GDM1 (cell line): ENCODE data around the gene YTHDC2.

ENCODE experiments used
- DNase-seq: peaks from one replicate; lab custom pipeline; 2025; lab: John Stamatoyannopoulos, UW

YTHDC2 gene

DNA sequence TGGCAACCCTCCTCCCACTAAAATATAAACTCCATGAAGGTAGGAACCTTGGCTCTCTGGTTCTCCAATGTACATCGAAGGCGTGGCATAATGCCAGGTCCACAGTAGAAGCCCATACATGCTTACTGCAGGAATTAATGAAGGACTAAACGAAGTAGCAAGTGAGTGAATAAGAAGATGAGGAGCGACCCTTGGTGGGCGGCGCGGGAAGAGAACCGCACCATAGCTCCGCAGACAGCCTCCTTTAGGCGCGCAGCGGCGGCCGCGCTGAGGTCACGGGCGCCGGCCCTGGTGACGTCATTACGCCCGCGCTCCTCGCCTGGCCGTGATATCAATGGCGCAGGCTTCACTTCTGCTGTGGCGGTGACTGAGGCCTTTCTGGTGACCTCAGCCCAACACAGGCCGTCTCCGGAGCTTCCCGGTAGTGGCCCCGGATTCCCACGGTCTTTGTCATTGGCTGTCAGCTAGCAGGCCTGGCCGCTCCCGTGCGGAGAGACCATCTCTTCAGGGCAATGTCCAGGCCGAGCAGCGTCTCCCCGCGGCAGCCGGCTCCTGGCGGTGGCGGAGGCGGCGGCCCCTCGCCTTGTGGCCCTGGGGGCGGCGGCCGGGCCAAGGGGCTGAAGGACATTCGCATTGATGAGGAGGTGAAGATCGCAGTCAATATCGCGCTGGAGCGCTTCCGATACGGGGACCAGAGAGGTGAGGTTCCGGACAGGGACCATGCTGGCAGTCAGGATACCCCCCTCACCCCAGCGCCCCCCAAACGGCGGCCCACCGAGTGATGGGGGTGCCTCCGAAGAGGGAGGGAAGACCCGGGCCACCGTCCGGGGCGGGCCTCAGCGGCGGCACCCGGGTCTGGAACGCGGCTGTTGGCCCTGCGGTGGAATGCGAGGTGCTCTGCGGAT lies at the start of gene YTHDC2:
Gene YTHDC2, plus strand, starts transcription at position 311 of the 905 bp plus-strand sequence. Its CDS starts 202 bp downstream, at position 513.
- DNase-seq: peak; percentile 85

- DNase-seq: no peak
Observed at GRCh38 chr5:113474100-113474728, 39.3 kb upstream of the YTHDC2 start.

DNA sequence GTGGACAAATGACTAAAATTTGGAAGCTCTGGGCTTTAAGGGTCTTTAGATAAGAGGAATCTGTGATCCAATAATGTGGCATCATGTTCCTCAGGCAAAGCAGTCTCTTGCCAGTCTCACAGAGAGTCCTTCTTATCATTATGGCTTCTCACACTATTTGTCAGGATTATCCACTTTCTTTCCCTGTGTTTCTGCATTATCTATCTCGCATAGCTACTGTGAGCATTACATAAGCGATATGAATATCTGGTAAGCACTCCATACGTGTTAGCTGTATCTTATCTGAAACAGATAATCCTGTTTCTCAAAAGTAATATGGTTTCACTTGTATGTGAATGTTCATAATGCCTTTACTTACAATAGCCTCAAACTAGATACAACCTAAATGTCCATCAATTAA lies 34.8 kb upstream of the YTHDC2 start:
- no peak for DNase-seq

GRCh38 chr5:113480243-113480642 lies 33.3 kb upstream of the YTHDC2 start:
- no peak for DNase-seq

DNA sequence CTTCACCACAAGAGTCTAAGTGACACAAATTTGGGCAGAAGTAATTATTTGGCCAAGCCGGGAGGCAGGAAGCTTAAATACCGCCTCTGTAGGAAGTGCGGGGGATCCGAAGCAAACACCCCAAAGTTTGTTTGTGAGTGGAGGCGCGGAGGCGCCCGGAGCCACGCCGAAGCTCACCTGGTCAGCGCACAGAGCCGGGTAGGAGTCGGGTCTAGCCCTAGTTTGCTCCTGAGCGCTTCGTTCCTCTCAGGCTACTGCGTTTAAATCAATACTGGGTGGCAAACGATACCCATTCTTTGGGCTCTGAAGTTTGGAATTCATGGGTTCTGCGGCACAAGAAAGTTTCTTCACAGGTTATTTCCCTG lies 26.1 kb upstream of the YTHDC2 start:
- DNase-seq: no peak

DNA sequence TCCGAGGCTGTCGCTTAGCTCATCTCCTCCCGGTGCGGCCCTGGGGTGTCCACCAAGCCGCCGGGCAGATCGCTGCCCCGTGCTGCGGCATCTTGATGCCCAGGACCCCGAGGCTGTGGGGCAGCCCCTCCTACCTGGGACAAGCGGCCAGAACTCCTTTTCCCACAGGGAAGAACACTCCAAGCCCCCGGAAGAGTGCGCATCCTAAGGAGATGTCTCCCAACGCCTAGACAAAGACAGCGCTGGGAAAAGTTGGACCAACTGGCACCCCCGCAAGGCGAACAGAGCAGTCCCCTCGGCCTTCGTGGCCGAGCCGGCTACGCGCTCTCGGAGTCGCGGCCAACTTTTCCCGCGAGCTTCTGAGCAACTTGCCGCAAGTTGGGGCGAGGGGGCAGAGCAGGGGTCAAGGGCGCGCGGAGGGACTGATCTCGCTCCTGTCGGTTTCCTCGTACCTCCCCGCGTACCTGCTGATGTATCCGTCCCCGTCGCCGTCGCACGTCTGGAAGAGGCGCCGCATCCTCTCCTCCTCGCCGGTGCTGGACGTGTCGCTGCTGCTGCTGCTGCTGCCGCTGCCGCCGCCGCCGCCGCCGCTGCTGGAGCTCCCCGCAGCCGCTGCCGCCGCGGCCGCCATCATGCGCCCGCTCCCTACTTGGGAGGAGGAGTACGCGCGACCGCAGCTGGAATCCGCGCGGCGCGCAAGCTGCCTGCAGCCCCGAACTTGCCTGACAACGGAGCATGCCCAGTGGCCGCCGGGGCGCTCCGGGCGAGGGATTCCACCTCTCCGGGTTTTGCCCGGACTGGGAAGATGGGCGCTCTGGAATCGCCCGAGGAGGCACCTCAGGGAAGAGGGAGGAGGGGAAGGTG lies 25.5 kb upstream of the YTHDC2 start, which contains the start of gene MCC:
Gene MCC, minus strand, starts transcription at position 673 of the 864 bp plus-strand sequence.
- DNase-seq: no peak

DNA sequence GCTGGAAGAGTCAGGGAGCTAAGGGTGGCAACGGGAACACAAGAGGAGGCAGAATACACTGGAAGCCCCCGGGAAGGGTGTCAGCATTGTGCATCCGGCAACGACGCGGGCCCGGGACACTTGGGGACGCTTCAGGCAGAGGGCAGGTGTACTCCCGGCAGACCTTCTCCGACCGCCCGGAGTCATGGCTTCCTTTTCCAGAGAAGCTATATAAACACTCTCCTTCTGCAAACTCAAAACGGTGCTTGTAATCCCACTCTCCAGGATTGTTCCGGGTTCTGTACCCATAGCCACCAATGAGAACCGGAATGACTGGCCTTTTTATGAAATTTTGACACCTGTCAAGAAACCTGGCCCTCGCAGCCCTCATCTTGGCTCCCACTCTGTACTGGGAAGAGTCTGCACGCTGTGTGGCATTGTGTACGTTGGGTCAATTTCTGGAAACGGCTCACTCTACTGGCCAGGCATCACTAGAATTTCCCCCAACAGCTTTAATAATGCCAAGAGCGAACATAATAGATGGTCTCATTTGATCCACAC lies 24.8 kb upstream of the YTHDC2 start:
- no peak for DNase-seq

- peak; percentile 63 for DNase-seq
Observed at GRCh38 chr5:113489299-113489698, 24.2 kb upstream of the YTHDC2 start.

- no peak for DNase-seq
Observed at GRCh38 chr5:113490317-113490716, 23.2 kb upstream of the YTHDC2 start.

DNA sequence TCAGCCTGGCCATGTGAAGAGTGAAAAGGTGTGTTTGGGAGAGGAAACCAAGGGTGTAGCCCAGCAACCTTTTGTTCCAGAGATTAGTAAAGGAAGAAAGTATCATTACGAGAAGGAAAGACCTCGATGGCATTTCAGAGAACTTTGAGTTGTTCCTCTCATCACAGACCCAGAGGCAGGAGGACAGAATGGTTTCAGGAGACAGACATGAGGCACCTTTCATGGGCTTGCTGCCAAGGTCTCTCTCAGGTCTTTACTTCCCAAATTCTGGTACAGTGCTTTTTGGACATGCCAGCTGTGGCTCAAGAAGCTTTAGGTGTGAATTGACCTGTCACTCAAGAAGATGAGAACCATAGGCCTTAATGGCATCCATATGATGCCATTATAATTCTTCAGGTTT lies 22.5 kb upstream of the YTHDC2 start:
- no peak for DNase-seq

- DNase-seq: no peak
Observed at GRCh38 chr5:113493446-113493845, 20.0 kb upstream of the YTHDC2 start.

GRCh38 chr5:113495422-113495841 lies 18.1 kb upstream of the YTHDC2 start:
- no peak for DNase-seq

DNA sequence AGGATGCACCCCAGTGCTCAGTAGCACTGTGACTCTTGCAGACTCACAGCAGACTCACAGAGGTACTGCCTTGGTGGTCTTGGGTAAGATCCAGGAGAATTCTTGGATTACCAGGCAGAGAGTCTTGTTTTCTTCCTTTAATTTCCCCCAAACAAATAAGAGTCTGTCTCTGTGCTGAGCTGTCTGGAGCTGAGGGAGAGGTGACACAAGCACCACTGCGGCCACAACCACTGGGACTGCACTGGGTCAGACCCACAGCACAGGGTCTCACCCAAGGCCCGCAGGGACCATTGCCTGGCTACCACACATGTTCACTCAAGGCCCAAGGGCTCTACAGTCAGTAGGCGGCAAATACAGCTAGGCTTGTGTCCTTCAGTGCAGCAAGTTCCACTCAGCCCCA lies 11.4 kb upstream of the YTHDC2 start:
- no peak for DNase-seq

DNA sequence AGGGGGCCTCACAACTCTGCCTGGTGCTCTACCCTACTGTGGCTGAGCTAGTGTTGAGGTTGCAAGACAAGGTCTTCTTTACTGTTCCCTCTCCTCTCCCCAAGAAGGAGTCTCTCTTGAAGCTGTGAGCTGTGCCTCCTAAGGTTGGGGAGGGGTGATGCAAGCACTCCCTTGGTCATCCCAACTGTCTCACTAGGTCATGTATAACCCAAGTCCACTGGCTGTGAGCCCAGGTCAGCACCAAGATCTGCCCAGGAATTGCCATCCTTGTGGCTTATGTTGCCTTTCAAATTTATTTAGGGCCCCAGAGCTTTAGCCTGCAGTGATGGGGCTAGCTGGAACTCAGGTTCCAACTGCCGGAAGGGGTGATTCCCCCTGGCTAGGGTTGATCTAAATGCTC lies 10.3 kb upstream of the YTHDC2 start:
- DNase-seq: no peak

DNA sequence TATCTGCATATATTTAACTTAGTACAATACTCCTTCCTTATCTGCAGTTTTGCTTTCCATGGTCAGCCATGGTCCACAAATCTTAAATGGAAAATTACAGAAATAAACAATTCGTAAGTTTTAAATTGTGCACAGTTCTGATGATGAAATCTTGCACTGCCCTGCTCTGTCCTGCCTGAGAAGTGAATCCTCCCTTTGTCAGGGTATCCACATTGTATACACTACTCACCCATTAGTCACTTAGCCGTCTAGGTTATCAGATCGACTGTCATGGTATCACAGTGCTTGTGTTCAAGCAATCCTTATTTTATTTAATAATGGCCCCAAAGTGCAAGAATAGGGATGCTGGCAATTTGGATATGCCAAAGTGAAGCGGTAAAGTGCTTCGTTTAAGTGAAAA lies 8.3 kb upstream of the YTHDC2 start:
- DNase-seq: no peak

DNA sequence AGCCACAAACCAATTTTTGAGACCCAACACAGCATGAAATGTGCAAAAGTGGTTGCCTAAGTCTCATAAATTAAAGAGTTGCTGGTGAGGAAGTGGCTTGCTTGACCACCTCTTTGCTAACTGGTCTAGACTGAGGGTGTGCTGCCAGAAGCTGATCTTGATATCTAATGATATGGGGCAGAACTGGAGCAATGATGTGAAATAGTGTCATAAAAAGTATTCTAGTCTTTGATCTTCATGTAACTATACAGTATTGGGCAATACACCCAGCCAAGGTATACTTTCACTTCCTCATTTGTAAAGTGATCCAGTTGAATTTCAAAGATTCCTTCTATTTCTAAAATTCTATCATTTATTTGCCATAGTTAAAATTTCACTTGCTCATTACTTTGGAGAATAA lies 5.9 kb upstream of the YTHDC2 start:
- DNase-seq: no peak

DNA sequence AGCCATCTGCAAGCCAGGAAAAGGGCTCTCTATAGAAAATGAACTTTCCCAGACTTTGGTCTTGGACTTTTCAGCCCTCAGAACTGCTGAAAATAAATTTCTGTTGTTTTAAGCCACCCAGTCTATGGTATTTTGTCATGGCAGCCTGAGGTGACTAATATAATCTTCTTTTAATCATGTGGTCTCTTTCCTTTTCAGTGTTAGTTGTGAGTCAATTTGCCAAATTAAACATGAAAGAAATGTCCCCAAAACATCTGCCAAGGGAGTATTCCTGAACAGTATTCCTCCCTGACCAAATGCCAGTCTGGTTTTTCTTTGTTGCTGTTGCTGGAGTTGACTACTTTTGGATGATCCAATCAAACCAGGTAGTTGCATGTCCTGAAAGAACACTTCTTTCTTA lies 4.7 kb upstream of the YTHDC2 start:
- DNase-seq: no peak

DNA sequence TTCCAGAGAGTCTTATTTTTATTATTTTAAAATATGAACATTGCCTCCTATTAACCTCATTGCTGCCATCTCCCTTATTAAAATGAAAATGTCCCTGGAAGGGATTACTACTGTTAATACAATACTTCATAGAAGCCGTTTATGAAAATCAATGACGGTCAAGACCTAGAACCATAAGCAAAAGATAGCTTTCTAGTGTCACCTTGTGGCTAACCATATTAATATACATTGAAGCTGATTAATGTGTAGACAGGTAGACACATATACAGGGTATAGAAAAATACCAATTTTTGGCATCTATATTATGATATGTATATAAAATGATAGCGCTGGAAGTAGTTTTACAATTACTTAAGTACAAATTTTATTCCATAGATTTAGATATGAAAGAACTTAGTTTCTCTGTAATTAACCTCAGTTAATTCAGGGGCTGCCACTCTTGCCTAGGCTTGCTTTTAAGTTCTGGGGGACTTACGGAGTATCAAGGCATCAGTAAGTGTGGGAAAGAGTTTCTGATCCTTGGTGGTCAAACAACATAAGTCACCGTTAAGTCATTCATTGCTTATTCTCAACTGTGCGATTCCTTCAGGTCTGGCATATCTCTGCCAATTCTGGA lies 2.5 kb upstream of the YTHDC2 start:
- no peak for DNase-seq

- DNase-seq: no peak
Observed at GRCh38 chr5:113512341-113512740, 1.2 kb upstream of the YTHDC2 start.

DNA sequence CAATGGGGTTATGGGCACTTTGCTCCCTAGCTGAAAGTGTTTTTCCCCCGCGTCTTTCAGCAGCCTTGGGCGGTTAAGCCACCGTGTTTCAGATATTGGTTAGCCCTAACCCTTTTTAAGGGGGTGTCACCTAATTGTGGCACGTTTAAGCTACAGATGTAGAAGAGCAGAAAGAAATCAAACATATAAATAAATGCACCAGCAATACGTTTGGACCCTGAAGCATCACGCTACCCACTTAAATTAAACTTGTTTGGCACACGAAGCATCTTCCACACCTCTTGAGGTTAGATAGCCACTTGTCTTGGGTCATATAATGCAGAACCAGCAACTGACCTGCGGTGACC lies 768 bp downstream of the YTHDC2 start:
- no peak for DNase-seq

- DNase-seq: no peak
Observed at GRCh38 chr5:113518884-113519283, 5.4 kb downstream of the YTHDC2 start.

DNA sequence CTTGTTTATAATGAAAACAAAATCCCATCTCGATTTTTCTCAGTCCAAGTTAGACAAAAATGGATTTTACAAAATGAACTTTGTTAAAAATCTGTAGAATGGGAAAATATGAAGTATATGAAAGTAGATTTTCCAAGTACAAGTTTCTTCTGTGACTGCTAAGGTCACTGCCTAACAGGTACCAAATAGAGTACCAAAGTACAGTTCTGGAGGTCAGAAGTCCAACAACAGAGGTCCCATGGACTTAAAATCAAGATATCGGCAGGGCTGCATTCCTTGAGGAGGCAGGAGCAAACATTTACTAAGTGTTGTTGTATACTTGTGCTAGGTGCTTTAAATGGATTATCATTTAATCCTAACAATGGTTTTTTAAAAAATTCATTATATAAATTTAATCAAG lies 5.9 kb downstream of the YTHDC2 start:
- DNase-seq: no peak
